Peyer's patch (tissue), 4 donors: ENCODE data around the gene NFAM1. TPM values are rescaled to one million over a fixed set of nuclear protein-coding genes. Genes with fewer than 3 reads are reported as not detected.

Source experiments
- DNase-seq, 3 donors: peaks; one replicate each; pipeline ENCODE4 v3.0.0-alpha.2; 2017 to 2019
- H3K27ac ChIP-seq, 4 donors: fragments of 200-600 bp; sonication (generic); one replicate each; pipeline ENCODE4 v1.5.1; 2016 to 2019
- H3K27me3 ChIP-seq, 2 donors: fragments of 200-600 bp; sonication (generic); one replicate each; pipeline ENCODE4 v1.5.1; 2019
- H3K36me3 ChIP-seq, 3 donors: fragments of 200-600 bp; sonication (generic); one replicate each; pipeline ENCODE4 v1.5.1; 2016 to 2019
- H3K4me1 ChIP-seq, 4 donors: fragments of 200-600 bp; sonication (generic); one replicate each; pipeline ENCODE4 v1.5.1; 2016 to 2019
- H3K4me3 ChIP-seq, 4 donors: fragments of 200-600 bp; sonication (generic); 1 replicate in 3 of 4; 2 replicates in 1 of 4; pipeline ENCODE4 v1.5.1; 2016 to 2019; ENCODE audit warnings: mild to moderate bottlenecking in 1 of 4
- H3K9me3 ChIP-seq, 4 donors: fragments of 200-600 bp; sonication (generic); one replicate each; pipeline ENCODE4 v1.5.1; 2016 to 2019; ENCODE audit warnings: mild to moderate bottlenecking in 1 of 4
- CTCF ChIP-seq, 6 experiments: fragments of 450-650 bp in 4 of 6; fragments of 200-600 bp in 2 of 6; sonication (generic) in 1 of 6; IDR thresholded peaks; one replicate each; pipeline ENCODE4 v1.5.1; 2017 to 2019; ENCODE audit warnings: antibody characterized with exemption in 6 of 6, mild to moderate bottlenecking in 3 of 6, moderate library complexity in 1 of 6
- POLR2A ChIP-seq, 2 donors: fragments of 450-650 bp; IDR thresholded peaks; one replicate each; pipeline ENCODE4 v1.5.1; 2017; ENCODE audit warnings: antibody characterized with exemption in 2 of 2, mild to moderate bottlenecking in 2 of 2, moderate library complexity in 2 of 2
- total RNA-seq, 4 donors: library from RNA; depleted of rRNA; stranded (reverse); fragments of >200 nt; gene quantifications; one replicate each; pipeline ENCODE4 v1.1.0, GENCODE V29; 2016

Gene NFAM1
- total RNA-seq, 4 donors from 2014 or later = 0.35 to 2.4 (median 1.0) TPM

- Histone ChIP-seq H3K4me1 (no peaks in the 10 kb centered on the region), H3K27me3 (no peaks in the 10 kb centered on the region), H3K36me3 (no peaks in the 10 kb centered on the region), H3K4me3 (no peak overlapping the region), H3K9me3 (no peaks in the 10 kb centered on the region), H3K27ac (no peak overlapping the region)
- no peak for DNase-seq
- TF ChIP-seq CTCF (IDR thresholded peaks at IDR 0.05) (no peak), POLR2A (IDR thresholded peaks at IDR 0.05) (no peak)
These were observed 73.3 kb downstream of the NFAM1 start for GRCh38 chr22:42358643-42359558.

- DNase-seq = no peak
- H3K36me3 ChIP-seq = no peaks in the 10 kb centered on the region
- no peak overlapping the region for H3K4me3 ChIP-seq
- H3K27ac ChIP-seq = no peak overlapping the region
- H3K4me1 ChIP-seq = no peaks in the 10 kb centered on the region
- no peaks in the 10 kb centered on the region for H3K27me3 ChIP-seq
- TF ChIP-seq CTCF (IDR thresholded peaks at IDR 0.05) = no peak
- no peak for TF ChIP-seq POLR2A (IDR thresholded peaks at IDR 0.05)
- H3K9me3 ChIP-seq = no peaks in the 10 kb centered on the region
These were observed 74.4 kb downstream of the NFAM1 start for GRCh38 chr22:42357634-42358296.

- no peaks in the 10 kb centered on the region for H3K4me1 ChIP-seq
- H3K27ac ChIP-seq = no peak overlapping the region
- no peaks in the 10 kb centered on the region for H3K36me3 ChIP-seq
- no peak for DNase-seq
- TF ChIP-seq POLR2A (IDR thresholded peaks at IDR 0.05) (no peak), CTCF (IDR thresholded peaks at IDR 0.05) (no peak)
- no peaks in the 10 kb centered on the region for H3K27me3 ChIP-seq
- H3K4me3 ChIP-seq = no peak overlapping the region
- no peaks in the 10 kb centered on the region for H3K9me3 ChIP-seq
These were observed 75.0 kb downstream of the NFAM1 start for GRCh38 chr22:42357221-42357620.

GRCh38 chr22:42356533-42356932 lies 75.7 kb downstream of the NFAM1 start:
- no peak for DNase-seq
- no peak overlapping the region for H3K27ac ChIP-seq
- H3K4me1 ChIP-seq = no peaks in the 10 kb centered on the region
- no peaks in the 10 kb centered on the region for H3K9me3 ChIP-seq
- H3K36me3 ChIP-seq = no peaks in the 10 kb centered on the region
- TF ChIP-seq CTCF (IDR thresholded peaks at IDR 0.05) (no peak), POLR2A (IDR thresholded peaks at IDR 0.05) (no peak)
- no peak overlapping the region for H3K4me3 ChIP-seq
- H3K27me3 ChIP-seq = no peaks in the 10 kb centered on the region

- no peak overlapping the region for H3K27ac ChIP-seq
- no peaks in the 10 kb centered on the region for H3K4me1 ChIP-seq
- H3K27me3 ChIP-seq = no peaks in the 10 kb centered on the region
- H3K4me3 ChIP-seq = no peak overlapping the region
- H3K36me3 ChIP-seq = no peaks in the 10 kb centered on the region
- H3K9me3 ChIP-seq = no peaks in the 10 kb centered on the region
- DNase-seq = no peak
- TF ChIP-seq POLR2A (IDR thresholded peaks at IDR 0.05) = no peak
- no peak for TF ChIP-seq CTCF (IDR thresholded peaks at IDR 0.05)
These were observed 78.1 kb downstream of the NFAM1 start for GRCh38 chr22:42353883-42354727.
